Erythroblast (primary cell): ENCODE measurements around the gene CDX1.

ENCODE experiments used
- GATA1 ChIP-seq: IDR thresholded peaks from 2 replicates; pipeline ENCODE4 v1.6.1; 2011; ENCODE audit warnings: low read depth, mild to moderate bottlenecking, control low read depth, low read length, moderate library complexity
- POLR2A ChIP-seq: IDR thresholded peaks from 2 replicates; pipeline ENCODE4 v1.6.1; 2011; ENCODE audit warnings: mild to moderate bottlenecking, low read length

DNA sequence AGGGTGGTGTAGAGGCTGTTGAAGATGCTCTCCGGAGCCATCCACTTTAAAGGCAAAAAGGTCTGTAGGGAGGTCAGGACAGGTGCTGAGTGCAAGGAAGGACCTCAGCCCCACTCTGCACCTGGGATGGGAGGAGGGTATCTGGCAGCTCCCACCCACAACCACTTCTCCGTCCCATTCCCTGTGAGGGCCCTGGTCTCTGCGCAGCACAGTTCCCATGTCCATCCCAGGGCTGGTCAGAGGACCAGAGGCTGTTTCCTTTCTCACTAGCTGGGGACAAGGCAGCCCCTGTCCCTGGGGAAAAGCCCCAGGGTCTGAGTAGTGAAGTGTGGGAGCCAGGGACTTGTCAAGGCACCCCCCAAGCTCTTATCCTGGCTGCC lies 46.5 kb upstream of the CDX1 start:
- no peak for TF ChIP-seq POLR2A
- TF ChIP-seq GATA1, result no peak
